Calu3 (cell line): ENCODE results near the gene IRX2. TPM values are rescaled to one million over a fixed set of nuclear protein-coding genes. Genes with fewer than 3 reads are reported as not detected.

Experiments
- BruUV-seq: library from RNA; stranded (reverse); fragments of 400-500 nt; replicated peaks from 2 replicates; lab custom pipeline; 2021; lab: Mats Ljungman, UMichigan
- CTCF ChIA-PET: fragments of 300-600 bp; sonication (Branson Sonifier 250); formaldehyde crosslinking; loops from one replicate; lab custom pipeline; 2022; ENCODE audit warnings: antibody characterized with exemption; lab: Charles Lee
- DNase-seq: peaks from one replicate; pipeline ENCODE4 v3.0.0; 2022
- H3K27ac Mint-ChIP-seq: one replicate; pipeline ENCODE4 v1.8.0; 2022; ENCODE audit warnings: mixed read lengths; ENCODE audit not compliant: unreplicated experiment
- H3K27me3 Mint-ChIP-seq: one replicate; pipeline ENCODE4 v1.8.0; 2022; ENCODE audit warnings: mixed read lengths; ENCODE audit not compliant: unreplicated experiment
- H3K36me3 Mint-ChIP-seq: one replicate; pipeline ENCODE4 v1.8.0; 2022; ENCODE audit warnings: mild to moderate bottlenecking, moderate library complexity, mixed read lengths; ENCODE audit not compliant: insufficient read depth, unreplicated experiment
- H3K4me1 Mint-ChIP-seq: one replicate; pipeline ENCODE4 v1.8.0; 2022; ENCODE audit warnings: mild to moderate bottlenecking, low read depth, mixed read lengths; ENCODE audit not compliant: unreplicated experiment
- H3K4me3 Mint-ChIP-seq: one replicate; pipeline ENCODE4 v1.8.0; 2022; ENCODE audit warnings: mild to moderate bottlenecking, low read depth, moderate library complexity, mixed read lengths; ENCODE audit not compliant: unreplicated experiment
- H3K9me3 Mint-ChIP-seq: one replicate; pipeline ENCODE4 v1.8.0; 2022; ENCODE audit warnings: low read depth, mixed read lengths; ENCODE audit not compliant: unreplicated experiment
- intact Hi-C: fragments of 100-400 bp; cut with micrococcal nuclease; formaldehyde crosslinking; loops from one replicate; pipeline ENCODE4 v1.10.0; 2022; ENCODE audit not compliant: unreplicated experiment
- total RNA-seq: library from RNA; stranded (reverse); gene quantifications from 2 replicates; pipeline ENCODE4 v1.2.3, GENCODE V29; 2022
- TF ChIP-seq, protein P1 (sequence below): fragments of 200-600 bp; IDR thresholded peaks from one replicate; pipeline ENCODE4 v1.8.0; 2022; ENCODE audit warnings: antibody characterized with exemption; ENCODE audit not compliant: unreplicated experiment

The IRX2 gene
- total RNA-seq, 1 experiment from 2014 or later, result not detected

GRCh38 chr5:2727550-2727949, 23.9 kb downstream of the IRX2 start:
- BruUV-seq, result no TSS peak
- intact Hi-C loops, result no loop called here
- Mint-ChIP-seq H3K27me3 (peaks cover 2% of the 10 kb centered on the region), H3K9me3 (peaks cover 4% of the 10 kb centered on the region), H3K36me3 (no peaks in the 10 kb centered on the region), H3K27ac (no peak overlapping the region), H3K4me3 (no peak overlapping the region), H3K4me1 (no peaks in the 10 kb centered on the region)
- TF ChIP-seq, protein P1, sequence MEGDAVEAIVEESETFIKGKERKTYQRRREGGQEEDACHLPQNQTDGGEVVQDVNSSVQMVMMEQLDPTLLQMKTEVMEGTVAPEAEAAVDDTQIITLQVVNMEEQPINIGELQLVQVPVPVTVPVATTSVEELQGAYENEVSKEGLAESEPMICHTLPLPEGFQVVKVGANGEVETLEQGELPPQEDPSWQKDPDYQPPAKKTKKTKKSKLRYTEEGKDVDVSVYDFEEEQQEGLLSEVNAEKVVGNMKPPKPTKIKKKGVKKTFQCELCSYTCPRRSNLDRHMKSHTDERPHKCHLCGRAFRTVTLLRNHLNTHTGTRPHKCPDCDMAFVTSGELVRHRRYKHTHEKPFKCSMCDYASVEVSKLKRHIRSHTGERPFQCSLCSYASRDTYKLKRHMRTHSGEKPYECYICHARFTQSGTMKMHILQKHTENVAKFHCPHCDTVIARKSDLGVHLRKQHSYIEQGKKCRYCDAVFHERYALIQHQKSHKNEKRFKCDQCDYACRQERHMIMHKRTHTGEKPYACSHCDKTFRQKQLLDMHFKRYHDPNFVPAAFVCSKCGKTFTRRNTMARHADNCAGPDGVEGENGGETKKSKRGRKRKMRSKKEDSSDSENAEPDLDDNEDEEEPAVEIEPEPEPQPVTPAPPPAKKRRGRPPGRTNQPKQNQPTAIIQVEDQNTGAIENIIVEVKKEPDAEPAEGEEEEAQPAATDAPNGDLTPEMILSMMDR, result no peak
- CTCF ChIA-PET, result no interaction called here
- no peak for DNase-seq

GRCh38 chr5:2725980-2726765, 25.3 kb downstream of the IRX2 start:
- no peak overlapping the region for H3K27ac Mint-ChIP-seq
- H3K4me3 Mint-ChIP-seq, result no peak overlapping the region
- intact Hi-C loops, result no loop called here
- no peak for DNase-seq
- no peaks in the 10 kb centered on the region for H3K4me1 Mint-ChIP-seq
- H3K27me3 Mint-ChIP-seq, result no peaks in the 10 kb centered on the region
- CTCF ChIA-PET, result no interaction called here
- TF ChIP-seq, protein P1, result no peak
- H3K9me3 Mint-ChIP-seq, result peaks cover 4% of the 10 kb centered on the region
- BruUV-seq, result no TSS peak
- no peaks in the 10 kb centered on the region for H3K36me3 Mint-ChIP-seq

GRCh38 chr5:2724831-2725230, 26.6 kb downstream of the IRX2 start:
- H3K27me3 Mint-ChIP-seq, result no peaks in the 10 kb centered on the region
- H3K9me3 Mint-ChIP-seq, result peaks cover 10% of the 10 kb centered on the region
- CTCF ChIA-PET, result no interaction called here
- H3K4me3 Mint-ChIP-seq, result no peak overlapping the region
- no peak overlapping the region for H3K27ac Mint-ChIP-seq
- intact Hi-C loops, result no loop called here
- no TSS peak for BruUV-seq
- TF ChIP-seq, protein P1, result no peak
- no peaks in the 10 kb centered on the region for H3K36me3 Mint-ChIP-seq
- DNase-seq, result no peak
- no peaks in the 10 kb centered on the region for H3K4me1 Mint-ChIP-seq

DNA sequence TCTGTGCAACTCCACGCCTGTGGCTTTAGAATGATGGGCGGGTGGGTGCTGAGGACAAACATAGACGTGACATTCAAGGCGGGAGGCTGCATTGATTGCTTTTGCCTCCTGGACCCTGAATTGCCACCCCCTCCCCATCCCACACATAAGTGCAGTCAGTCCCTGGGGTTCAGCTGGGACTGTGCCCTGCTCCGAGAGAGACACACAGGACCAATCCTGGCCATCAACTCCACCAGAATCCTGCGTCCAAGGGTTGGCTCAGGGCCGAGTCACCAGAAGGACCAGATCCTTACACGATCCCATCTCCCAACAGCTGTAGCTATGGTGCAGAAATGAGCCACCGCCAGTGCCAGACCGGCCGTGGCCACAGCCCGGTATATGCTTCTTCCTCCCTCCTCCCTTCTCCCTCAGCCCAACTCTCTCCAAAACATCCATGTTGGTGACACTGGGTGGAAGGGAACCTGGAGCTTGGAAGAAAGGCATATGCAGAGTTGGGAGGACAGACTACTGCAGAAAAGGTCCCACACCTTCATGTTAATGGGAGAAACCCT, 27.4 kb downstream of the IRX2 start:
- CTCF ChIA-PET, result no interaction called here
- Mint-ChIP-seq H3K4me1 (no peaks in the 10 kb centered on the region), H3K9me3 (peaks cover 11% of the 10 kb centered on the region), H3K27ac (no peak overlapping the region), H3K27me3 (no peaks in the 10 kb centered on the region), H3K4me3 (no peak overlapping the region), H3K36me3 (no peaks in the 10 kb centered on the region)
- intact Hi-C loops, result no loop called here
- TF ChIP-seq, protein P1, result no peak
- no peak for DNase-seq
- no TSS peak for BruUV-seq
